Measurements from ENCODE around the gene PRLR.
"Not testable (repeated sequence)": the region's sequence is repeated elsewhere in the genome, so short reads cannot be mapped to it uniquely, and the experiment has no call there.

The PRLR gene

DNA sequence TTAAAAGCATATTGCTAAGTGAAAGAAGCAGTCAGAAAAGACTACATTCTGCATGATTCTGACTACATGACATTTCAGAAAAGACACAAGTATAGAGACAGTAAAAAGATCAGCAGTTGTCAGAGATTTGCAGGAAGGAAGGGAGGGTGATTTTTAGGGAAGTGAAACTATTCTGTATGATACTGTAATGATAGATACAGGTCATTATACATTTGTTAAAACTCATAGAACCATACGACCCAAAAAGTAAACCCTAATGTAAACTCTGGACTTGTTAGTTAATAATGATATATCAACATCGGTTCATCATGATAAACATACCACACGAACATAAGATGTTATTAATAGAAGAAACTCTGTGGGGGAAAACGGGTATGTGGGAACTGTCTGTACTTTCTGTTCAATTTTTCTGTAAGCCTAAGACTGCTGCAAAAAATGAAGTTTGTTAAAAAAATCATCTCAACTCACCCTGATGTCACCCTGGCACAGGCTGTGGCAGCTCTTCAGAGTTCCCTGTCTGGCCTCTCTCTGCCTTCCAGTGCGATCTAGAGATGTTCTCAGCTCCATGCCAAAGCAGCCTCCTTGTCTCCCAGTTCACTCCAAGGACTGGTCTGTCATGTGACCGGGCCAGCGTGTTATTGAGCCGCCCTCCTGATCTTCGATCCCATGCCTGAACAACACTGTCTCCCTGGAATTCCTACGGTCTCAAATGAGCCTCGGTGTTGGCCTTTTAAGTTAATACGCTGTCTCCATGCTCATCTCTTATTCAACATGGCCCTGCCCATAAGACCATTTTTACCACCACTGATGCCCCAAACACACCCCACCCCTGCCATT is 35.4 kb downstream of the PRLR start:
- no peak for DNase-seq

DNA sequence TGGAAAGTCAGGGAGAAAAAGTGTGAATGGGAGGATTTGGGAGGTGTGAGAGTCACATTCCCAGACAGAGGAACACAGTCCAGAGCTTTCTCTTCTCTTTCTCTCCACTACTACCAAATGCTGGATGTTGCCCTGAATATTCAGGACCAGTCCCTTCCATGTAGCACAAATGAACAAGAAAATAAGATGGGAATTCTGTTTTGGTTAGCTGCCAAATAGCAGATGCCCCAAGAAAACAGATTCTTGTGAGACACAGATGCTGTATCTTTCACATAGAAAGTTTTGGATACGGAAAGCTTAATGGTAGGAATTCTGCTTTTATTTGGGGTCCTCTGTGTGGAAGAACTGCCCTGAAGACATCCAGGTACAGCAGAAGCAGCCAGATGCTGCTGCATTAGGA is 37.8 kb downstream of the PRLR start:
- DNase-seq, result no peak

DNA sequence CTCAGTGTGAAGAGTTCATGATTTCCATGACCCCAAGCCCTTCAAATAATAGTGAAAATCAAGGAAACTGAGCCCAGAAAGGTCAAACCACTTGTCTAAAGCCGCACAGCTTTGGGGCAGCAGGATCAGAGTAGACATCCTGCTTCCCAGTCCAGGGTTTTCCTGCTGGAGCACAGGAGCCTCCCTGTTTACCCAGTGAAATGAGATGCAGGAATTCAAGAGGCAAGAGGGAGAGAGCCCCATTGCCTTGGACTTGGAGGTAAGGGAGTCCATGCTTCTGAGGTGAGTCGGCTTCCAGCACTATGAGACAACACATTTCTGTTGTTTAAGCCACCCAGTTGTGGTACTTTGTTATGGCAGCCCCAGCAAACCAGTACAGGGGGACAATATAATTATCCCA is 40.5 kb downstream of the PRLR start:
- not testable (repeated sequence) for DNase-seq

DNA sequence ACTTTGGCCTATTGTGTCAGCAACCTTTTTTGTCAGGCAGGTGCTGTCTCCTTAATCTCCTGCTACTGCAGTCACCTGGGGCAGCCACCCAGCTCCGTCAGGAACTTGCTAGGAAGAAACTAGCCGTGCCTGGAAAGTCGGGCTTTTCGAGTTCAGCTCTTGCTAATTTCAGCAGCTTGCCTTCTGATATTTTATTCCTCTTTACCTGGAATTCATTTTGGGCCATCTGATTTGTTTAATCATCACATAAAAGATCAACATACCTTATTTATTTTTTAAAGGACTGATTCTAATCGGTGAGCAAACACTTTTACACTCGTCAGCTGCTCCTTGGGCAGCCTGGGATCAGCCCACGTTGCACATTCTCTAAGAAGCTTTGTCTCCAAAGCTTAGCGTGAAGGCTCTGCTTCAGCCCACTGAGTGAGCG is 42.2 kb downstream of the PRLR start:
- DNase-seq, result no peak

DNA sequence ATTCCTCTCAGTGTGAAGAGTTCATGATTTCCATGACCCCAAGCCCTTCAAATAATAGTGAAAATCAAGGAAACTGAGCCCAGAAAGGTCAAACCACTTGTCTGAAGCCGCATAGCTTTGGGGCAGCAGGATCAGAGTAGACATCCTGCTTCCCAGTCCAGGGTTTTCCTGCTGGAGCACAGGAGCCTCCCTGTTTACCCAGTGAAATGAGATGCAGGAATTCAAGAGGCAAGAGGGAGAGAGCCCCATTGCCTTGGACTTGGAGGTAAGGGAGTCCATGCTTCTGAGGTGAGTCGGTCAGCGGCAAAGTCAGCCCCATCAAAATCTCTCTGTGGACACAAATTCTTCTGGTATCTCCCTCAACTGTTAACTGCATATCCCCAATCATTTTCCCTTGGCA is 42.7 kb downstream of the PRLR start:
- DNase-seq, result not testable (repeated sequence)

DNA sequence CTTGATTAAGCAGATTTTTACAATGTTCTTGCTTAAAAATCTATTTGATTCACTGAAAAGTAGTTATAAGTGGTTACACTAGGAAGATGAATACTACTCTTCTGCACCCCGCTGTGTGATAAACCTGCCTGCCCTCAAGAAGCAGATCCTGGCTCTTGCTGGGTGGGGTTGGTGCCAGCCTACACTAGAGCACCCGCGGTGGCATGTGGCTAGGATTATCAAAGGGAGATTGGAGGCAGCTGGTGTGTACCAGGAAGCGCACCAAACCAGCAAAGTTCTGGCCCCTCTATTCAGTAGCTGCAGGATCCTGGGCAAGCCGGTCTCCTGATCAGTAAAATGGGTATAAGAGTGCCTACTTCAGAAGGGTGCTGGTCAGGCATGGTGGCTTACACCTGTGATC is 43.5 kb downstream of the PRLR start:
- DNase-seq, result no peak

DNA sequence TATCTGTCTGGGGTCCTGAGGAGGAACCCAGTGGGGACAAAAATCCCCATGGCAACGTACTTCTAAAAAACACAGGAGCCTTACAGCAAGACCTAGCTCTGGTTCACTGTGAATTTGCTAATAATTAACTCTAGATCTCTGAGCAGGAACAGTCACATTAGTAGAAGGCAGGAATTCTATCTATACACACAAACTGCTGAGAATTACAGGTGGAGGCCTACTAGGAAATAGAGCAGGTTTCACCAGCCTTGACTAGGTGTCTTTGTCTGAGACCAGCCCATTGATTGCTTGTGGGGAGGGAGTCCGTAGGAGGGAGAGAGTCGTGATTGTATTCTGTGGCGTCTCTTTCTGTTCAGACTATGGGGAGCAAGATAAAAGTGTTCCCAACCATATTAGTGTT is 44.8 kb downstream of the PRLR start:
- DNase-seq, result no peak

DNA sequence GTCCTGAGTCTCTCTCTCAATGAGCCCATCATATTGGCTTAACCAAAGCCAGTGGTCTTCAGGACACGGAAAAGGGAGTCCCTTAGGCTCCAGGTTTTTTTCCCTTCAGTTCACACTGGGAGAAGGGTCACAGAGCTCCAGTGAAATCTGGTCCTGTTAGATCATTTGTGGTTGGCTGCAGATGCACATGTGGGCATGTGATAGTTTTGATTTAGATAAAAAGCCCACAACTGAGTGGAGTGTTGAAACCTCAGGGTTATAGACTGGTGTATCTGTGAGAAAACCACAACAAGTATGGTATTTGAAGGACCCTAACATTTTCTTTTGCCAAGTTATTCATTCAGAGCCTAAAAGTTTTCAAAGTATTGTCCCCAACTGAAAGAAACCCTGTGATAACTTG is 46.7 kb downstream of the PRLR start:
- no peak for DNase-seq

DNA sequence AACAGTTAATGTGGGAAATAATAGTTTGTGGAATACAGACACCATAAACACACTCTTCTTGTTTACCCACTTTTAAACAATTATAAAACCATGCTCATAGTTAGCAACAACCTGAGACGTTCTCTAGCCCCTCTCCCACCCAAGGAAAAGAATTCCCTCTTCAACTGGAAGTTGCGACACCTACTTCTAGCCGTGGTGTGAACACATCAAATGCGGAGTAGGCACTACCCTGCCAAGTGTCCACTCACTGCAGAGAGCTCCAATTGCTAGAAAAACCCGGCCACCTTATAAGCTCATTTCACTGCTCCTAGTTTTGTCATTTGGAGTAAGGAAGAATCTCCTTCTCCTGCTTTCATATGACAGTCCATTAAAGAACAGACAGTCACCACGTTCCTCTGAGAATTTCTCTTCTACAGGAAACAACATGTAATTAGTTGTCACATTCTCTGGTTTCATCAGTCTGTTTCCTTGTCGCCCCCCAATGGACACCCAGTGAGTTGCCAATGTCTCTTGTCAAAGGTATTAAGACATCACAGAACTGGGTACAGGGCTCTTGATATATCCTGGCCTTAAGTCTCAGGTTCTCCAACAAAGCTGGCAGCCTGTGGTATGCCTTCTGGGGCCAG is 47.3 kb downstream of the PRLR start:
- no peak for DNase-seq

DNA sequence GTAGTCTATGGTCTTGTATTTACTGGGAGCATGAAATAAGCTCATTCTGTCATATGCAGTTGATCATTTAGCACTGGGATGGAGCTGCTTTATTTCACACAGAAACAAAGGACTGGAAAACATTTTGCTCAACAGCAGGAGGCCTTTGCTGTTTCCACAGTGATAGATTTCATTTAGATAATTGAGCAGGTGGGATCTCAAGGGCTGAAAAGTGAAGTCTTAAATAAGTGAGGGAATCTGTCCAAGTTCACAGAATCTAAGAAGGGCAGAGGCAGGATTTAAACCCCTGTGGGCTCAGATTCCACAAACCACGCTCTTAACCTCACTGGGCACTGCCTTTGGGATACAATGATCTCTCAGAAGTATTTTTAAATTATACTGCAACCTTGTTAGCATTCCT is 47.8 kb downstream of the PRLR start:
- no peak for DNase-seq

DNA sequence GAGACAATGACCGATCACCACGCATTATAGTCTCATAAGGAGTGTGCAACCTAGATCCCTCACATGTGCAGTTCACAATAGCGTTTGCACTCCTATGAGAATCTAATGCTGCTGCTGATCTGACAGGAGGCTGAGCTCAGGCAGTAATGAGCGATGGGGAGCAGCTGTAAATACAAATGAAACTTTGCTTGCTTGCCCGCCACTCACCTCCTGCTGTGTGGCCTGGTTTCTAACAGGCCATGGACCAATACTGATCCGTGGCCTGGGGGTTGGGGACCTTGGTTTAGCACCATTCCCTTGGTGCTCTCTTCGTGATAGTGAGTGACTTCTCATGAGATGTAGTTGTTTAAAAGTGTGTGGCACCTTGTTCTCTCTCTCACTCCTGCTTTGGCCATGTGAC is 50.2 kb downstream of the PRLR start:
- no peak for DNase-seq

DNA sequence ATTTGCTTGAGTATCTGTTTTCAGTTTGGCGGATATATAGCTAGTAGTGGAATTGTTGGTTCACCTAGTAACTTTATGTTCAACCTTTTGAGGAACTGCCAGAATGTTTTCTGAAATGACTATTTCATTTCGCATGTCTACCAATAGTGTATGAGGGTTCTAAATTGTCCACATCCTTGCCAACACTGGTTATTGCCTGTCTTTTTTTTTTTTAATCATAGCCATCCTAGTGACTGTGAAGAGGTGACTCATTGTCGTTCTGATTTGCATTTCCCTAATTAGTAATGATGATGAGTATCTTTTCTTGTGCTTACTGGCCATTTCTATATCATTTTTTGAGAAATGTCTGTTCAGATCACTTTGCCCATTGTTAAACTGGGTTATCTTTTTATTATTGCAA is 52.5 kb downstream of the PRLR start:
- no peak for DNase-seq

DNA sequence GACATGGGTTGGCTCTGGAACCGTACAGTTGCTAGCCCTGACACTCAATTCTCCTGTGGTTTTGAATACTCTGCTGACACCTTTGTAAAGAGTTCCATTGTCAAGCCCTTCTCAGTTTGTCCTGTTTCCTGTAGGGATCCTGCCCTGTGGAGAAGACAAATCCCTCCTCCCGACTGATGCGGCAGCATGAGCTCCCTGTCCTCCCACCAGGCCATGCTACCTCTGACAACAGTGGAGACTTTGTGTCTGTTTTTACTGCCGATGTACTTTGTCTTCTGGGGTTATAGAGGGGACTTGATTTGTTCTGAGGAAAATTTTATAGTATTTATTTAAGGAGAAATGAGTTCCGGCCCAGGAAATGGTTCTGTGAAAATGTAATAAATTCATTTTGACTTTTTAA is 57.8 kb downstream of the PRLR start:
- no peak for DNase-seq

DNA sequence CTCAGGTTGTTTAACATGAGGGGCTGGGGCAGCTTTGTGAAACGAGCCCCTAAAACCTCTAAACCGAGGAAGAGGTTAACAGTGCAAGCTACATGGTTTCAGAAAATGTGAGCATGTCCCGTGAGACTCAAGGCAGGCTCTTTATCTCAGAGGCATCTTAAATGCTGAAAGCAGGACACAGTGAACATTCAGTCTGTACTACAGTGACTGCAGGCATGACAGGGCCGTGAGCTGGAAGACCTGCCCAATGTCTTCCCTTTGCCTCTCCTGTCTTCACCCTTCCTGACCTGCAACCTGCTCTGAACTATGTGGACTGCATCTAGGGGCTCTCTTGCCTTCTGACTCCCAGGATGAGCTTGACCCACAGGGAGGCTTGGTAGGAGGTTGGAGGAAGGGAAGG is 58.3 kb downstream of the PRLR start:
- no peak for DNase-seq

DNA sequence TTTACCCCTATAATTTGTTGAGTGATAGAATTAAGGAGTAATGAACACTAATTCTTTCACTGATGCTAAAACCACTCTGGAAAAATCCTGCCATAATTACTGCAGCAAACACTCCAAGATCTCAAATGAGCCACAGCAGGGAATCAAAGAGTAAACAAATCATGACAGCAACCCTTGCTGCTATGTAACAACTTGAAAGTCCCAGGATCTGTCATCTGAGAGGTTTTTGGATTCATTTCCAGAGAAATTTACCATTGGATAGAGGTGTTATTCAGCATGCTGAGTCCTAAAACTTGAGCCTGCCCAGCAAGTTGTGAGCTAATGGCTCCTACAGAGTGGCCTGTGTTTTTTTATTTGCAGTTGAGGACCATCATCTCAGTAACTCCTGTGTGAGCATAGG is 59.2 kb downstream of the PRLR start:
- DNase-seq, result no peak

DNA sequence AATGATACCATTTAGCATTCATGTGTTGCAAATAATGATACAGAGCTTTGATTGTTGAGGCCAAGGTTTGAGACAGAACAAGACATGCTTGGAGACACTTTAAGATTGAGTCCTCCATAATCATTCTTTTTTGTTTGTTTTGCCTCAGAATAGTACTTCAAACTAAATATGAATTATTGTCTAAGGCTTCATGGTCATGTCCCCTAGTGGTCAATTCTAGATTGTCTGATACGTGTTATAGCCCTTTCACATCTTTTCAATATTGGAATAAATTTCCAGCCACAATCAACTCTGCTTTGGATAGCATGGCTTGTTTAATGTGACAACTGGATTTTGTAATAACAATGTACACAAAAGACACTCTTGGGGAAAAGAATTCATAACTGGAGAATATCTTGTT is 64.2 kb downstream of the PRLR start:
- DNase-seq, result no peak

DNA sequence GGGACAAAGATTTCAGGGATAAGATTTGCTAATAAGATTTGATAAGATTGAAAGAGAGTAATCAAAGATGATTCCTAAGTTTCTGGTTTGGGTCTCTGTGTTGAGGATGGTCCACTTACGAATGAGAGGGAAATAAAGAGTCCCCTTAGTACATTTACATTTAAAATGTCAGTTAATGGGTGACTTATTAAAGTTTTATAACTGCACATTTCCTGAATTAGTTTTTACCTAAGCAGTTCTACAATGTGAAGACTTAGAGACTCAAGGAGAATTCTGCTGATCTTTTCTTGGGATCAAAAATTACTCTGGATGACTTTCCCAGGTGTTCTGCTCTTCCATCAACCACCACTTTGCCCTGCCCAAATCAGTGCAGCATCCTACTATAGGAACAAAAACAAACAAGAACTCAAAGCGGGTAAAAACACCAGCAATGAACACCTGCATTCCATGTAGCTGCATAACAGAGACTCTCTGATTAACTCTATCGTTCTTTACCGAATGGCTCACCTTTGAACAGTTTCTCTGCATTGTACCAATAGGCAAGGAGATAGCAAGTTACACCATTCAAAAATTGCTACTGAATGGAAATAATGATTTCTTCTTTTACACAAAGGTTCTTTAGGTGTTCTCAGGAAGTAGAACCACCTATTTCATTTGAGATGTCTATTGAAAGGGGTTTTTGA is 65.3 kb downstream of the PRLR start:
- DNase-seq, result no peak

DNA sequence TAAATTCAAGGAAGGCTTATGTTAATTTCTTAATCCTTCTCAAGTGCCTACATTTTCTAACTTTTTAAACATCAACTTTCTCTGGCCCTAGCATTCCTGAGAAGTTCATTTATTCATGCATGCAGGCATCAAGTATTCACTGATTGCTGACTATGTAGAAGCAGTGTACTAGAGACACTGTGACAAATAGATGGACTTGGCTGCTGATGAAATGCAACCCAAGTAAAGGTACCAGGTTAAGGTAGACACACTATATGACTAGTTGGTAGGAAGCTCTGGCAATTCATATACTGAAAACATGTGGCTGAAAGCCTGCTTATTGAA is 66.6 kb downstream of the PRLR start:
- no peak for DNase-seq

DNA sequence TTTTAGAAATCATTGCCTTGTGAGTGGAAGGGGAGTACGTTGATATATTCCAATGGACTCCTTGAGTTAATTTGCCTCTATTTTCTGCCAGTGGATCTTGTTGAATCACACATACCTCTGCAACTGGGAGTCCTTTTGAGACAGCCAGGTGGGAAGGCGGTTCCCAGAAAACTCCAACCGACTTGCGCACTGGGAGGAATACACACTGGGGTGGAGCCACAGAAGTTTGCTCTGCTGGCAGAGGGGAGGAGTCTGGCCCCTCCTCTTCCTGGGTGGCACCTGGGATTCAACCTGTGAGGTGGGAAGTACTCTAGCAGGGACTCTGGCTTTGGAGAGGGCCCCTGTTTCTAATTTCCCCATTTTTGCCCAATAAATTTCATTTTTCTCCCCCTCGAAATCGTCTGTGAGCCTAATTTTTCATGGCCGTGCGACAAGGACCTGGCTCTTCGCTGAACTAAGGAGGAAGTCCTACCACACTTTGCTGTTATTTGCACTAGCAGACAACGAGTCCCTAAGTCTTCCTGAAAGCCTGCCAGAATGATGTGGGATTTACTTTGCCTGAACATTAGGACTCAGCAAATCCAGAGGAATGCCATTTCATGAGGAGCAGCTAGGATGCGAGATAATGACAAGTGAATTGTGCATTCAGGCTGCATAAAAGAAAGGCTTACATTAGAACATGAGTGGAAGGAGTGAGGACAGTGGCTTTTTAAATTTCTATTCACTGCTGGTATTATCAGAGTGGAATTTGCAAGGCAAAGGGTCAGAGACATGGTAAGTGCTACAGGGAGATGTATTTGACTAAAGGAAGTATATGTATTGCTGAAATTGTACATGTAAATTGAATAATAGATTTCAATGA is 67.2 kb downstream of the PRLR start:
- no peak for DNase-seq

DNA sequence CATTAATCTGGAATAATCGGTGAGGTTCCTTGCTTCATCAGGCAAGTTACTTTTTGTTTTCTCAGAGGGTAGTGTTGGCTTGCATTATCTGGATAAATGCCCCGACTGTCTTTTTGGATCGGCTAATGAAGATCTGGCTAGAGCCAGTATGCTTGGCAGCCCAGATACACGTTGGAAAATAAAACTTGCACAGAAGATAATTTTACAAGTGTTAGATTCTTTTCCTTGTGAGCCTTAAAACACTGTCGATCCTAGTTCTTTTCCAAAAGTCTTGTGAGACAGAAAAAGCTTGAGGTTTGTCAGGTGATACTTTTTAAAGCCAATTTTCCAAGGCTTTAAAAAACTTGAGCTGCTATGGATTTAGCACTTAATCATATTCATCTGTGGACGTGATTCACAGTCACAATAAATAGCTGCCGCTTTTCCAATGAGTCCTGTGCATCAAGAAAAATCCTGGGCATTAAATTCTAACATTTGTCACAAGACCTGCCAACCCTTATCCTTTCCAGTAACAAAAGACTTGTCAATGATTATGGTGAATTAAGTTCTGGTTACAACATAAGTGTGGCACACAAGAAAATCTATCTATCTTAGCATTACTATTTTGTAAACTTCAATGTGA is 68.5 kb downstream of the PRLR start:
- DNase-seq, result no peak

DNA sequence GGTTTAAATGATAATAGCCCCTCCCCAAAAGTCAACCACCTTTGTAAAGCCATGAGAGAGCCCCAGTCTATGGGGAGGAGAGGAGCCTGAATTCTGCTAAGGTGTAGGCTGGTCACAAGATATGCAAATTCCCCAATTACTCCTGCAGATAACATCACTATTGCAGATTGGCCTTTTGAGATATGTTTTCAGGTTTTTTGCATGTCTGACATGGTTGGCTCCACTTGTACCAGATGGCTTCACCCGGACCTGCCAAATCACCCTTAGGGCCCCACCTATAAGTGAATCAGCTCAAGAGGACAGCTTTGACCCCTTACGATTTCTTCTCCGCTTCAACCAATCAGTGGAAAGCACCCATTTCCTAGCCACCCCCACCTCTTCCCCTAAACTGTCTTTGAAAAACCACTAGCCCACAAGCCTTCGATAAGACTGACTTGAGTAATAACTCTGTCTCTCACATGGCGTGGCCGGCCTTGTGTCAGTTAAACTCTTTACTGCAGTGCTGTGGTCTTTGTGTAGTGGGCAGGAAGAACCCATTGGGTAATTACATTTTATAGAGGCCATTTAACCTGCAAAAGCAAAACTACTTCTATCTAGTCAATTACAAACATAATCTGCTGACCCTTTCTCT is 69.7 kb downstream of the PRLR start:
- DNase-seq, result no peak

DNA sequence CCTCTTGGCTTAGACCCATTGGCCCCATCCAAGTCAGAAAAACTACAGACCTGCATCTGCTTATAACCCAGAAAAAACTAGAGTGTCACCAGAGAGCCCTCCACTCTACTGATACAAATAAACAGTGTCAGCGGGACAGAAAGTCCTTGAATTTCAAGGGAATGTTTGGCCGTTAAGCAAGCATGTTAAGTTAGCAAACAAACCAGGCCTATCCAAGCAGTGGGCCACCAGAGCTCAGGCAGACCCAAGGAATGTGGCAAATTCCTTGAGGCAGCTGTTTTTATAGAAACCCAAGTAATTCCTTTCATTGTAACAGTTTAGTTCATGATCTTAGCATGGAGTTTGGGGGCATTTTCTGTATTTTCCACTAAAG is 70.9 kb downstream of the PRLR start:
- no peak for DNase-seq
